ENCODE results near the gene NAT8L.

The NAT8L gene

GRCh38 chr4:2066571-2067445 is 7.7 kb downstream of the NAT8L start:
- Histone ChIP-seq H3K4me1 (peaks cover 5% of the 10 kb centered on the region), H3K27me3 (no peaks in the 10 kb centered on the region), H3K36me3 (peaks cover 7% of the 10 kb centered on the region), H3K4me3 (ENCODE audit: low read depth, low read length) (no peak overlapping the region), H3K9me3 (no peaks in the 10 kb centered on the region)
- no peak for TF ChIP-seq CTCF (IDR thresholded peaks at IDR 0.05; ENCODE audit: low read depth, low read length)
- no peak for DNase-seq

DNA sequence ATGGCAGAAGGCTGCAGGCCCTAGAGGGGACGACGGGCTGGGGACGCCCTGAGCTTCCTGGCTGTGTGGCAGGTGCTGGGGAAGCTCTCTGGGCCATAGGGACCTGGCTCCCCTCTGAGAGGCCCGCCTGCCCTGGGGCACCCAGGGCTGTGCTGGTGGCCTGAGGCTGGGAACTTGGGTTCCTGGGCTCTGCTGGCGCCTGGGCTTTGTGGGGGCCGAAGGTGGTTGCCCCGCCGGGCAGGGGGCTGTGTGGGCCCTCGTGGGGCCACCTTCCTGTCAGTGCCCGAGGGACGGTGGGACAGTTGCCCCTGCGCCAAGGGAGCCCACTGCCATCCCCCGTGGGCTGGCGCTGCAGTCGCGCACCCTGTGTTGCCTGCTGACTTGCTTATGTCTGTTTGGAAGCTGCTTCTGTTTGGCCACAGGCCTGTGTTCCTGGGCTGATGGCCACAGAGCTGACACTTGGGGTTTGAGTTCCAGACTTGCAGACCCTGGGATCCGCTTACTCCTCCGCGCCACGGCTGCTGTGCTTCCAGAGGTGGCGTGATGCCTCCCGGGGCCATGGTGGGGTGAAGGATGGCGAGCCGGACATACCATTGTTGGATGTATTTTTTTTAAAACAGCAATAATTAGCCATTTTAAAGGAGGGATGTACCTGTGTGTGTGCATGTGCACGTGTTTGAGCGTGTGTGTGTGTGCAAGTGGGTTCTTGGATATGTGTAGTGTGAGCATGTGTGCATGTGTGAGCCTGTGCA is 8.5 kb downstream of the NAT8L start:
- Histone ChIP-seq H3K27me3 (no peaks in the 10 kb centered on the region), H3K36me3 (peaks cover 7% of the 10 kb centered on the region), H3K4me1 (peaks cover 8% of the 10 kb centered on the region), H3K9me3 (no peaks in the 10 kb centered on the region), H3K4me3 (ENCODE audit: low read depth, low read length) (no peak overlapping the region)
- TF ChIP-seq CTCF (IDR thresholded peaks at IDR 0.05; ENCODE audit: low read depth, low read length) = no peak
- no peak for DNase-seq

DNA sequence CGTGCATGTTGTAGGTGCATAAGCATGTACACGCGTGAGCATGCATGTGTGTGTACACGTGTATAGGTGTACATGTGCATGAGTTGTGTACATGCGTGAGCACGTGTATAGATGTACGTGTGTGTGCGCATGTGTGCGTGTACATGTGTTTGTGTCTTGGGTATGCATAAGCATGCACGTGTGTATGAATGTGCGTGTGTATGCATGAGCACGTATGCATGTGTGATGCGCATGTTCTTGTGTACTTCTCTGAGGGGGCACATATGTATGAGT is 9.0 kb downstream of the NAT8L start:
- Histone ChIP-seq H3K27me3 (no peaks in the 10 kb centered on the region), H3K4me3 (ENCODE audit: low read depth, low read length) (no peak overlapping the region), H3K4me1 (peaks cover 8% of the 10 kb centered on the region), H3K36me3 (peaks cover 7% of the 10 kb centered on the region), H3K9me3 (no peaks in the 10 kb centered on the region)
- DNase-seq = no peak
- TF ChIP-seq CTCF (IDR thresholded peaks at IDR 0.05; ENCODE audit: low read depth, low read length) = no peak

- no peak for TF ChIP-seq CTCF (IDR thresholded peaks at IDR 0.05; ENCODE audit: low read depth, low read length)
- Histone ChIP-seq H3K4me1 (peaks cover 8% of the 10 kb centered on the region), H3K4me3 (ENCODE audit: low read depth, low read length) (no peak overlapping the region), H3K36me3 (peaks cover 7% of the 10 kb centered on the region), H3K27me3 (no peaks in the 10 kb centered on the region), H3K9me3 (no peaks in the 10 kb centered on the region)
- DNase-seq = no peak
These were observed 9.4 kb downstream of the NAT8L start for GRCh38 chr4:2068566-2068965.

DNA sequence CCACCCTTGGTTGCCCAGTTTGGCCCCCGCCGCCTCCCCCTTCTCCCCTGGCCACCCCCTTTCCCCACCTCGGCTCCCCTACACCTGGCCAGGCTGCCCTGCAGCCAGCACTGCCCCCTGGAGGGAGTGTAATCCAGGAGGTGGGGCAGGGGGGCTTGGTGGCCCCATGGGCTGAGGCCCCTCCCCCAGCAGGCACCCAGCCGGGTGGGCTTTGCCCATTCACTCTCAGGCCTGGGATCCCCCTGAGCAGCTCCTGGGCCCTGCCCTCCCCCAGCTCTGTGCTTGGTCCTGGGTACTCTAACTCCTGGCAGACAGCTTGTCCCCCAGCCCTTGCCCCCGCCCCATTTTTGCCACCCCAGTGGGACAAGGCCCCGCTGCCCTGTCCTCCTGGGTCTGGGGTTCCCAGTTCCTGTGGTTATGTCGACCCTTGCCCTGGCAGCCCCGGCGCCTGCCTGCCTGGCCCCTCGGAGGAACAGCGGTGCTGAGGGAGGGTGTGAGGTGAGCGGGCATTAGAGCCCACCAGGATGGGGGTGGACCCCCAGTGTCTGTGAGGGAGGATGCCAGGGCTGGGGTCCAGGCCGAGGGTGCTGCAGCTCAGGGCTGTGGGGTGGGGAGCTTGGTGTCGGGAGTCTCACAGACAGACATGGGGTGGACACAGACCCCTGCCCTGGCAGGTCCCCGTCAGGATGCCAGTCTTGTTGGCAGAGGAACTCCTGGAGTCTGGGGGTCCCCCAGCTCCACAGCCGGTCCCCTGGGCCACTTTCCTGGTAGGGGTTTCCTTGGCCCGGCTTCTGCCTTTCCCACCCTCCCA is 10.2 kb downstream of the NAT8L start:
- Histone ChIP-seq H3K4me1 (peaks cover 8% of the 10 kb centered on the region), H3K27me3 (no peaks in the 10 kb centered on the region)
- DNase-seq = no peak

More for the DNA sequence above, 10.2 kb downstream of the NAT8L start:
- TF ChIP-seq CTCF (IDR thresholded peaks at IDR 0.05; ENCODE audit: low read depth, low read length) = no peak
- H3K36me3 ChIP-seq = peaks cover 6% of the 10 kb centered on the region
- H3K9me3 ChIP-seq = no peaks in the 10 kb centered on the region
- no peak overlapping the region for H3K4me3 ChIP-seq (ENCODE audit: low read depth, low read length)
